Left kidney (tissue), 2 donors: Measurements from ENCODE around the gene NBEAL2. TPM values are rescaled to one million over a fixed set of nuclear protein-coding genes. Genes with fewer than 3 reads are reported as not detected.
A peak's percentile ranks its signal among the peaks of the same experiment; 100 is the strongest.

Source experiments
- DNase-seq: peaks from one replicate; pipeline ENCODE4 v3.0.0-alpha.2; 2013
- polyA plus RNA-seq: library from polyadenylated mRNA; unstranded; fragments of 120-200 nt; gene quantifications from one replicate; pipeline ENCODE4 v1.2.1, GENCODE V29; 2013; ENCODE audit not compliant: insufficient read length

NBEAL2 gene
- polyA plus RNA-seq, 1 donor, result 44.0 TPM

DNA sequence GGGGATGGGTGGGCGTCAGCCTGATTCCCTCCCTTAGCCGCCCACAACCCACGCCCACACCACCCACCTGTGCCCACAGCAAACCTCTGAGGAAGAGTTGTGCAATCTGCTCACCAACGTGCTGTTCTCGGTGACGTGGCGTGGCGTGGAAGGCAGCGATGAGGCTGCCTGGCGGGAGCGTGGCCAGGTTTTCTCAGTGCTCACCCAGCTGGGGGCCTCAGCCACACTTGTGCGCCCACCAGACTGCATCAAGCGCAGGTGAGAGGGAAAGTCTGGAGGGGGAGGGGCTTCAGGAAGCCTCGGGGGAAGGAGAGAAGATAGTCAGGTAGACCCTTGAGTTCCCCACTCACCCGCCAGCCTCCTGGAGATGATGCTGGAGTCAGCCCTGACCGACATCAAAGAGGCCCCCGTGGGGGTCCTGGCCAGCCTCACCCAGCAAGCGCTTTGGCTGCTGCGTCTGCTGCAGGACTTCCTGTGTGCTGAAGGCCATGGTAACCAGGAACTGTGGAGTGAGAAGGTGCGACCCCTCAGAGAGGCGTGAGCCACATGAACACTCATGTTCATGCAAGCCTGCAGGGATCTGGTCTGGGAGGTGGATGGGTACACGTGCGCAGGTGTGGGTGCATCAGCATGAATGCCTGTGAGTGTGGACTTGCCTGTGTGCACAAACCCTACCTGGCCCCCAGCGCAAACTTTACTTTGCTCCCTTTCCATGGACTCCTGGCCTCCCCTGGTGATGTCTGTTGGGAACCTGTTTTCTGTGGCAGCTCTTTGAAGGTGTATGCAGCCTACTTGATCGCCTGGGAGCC, 21.7 kb downstream of the NBEAL2 start:
- no peak for DNase-seq

DNA sequence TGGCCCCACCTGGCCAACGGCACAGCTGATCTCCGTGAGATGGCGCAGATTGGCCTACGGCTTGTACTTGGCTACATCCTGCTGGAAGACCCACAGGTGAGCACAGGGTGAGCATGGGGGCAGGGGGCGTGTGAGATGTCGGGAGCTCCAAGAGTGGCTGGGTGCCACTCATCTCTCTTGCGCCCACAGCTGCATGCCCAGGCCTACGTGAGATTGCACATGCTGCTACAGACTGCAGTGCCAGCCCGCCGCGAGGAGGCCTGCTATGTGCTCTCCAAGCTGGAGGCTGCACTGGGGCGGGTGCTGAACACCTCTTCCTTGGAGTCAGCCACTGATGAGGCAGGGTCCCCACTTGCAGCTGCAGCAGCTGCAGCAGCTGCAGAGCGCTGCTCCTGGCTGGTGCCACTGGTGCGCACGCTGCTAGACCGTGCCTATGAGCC, 22.3 kb downstream of the NBEAL2 start:
- DNase-seq, result no peak

DNA sequence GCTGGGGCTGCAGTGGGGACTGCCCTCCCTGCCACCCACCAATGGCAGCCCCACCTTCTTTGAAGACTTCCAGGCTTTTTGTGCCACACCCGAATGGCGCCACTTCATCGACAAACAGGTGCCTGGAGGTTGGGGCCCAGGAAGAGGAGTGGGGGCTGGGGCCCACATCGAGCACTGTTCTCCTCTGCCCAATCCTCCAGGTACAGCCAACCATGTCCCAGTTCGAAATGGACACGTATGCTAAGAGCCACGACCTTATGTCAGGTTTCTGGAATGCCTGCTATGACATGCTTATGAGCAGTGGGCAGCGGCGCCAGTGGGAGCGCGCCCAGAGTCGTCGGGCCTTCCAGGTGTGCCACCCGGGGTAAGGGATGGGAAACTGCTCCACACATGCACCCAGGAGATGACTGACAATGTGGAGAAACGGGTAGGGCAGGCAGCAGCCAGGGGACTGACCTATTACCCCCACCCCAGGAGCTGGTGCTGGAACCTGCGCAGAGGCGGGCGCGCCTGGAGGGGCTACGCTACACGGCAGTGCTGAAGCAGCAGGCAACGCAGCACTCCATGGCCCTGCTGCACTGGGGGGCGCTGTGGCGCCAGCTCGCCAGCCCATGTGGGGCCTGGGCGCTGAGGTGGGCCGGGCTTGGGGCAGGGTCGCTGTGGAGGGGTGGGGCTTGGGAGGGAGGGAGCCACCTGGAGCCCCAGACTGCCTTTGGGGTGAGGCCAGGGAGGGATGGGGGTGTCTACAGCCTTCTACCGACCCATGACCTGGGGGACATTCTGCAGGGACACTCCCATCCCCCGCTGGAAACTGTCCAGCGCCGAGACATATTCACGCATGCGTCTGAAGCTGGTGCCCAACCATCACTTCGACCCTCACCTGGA, 22.9 kb downstream of the NBEAL2 start:
- DNase-seq, result no peak

DNA sequence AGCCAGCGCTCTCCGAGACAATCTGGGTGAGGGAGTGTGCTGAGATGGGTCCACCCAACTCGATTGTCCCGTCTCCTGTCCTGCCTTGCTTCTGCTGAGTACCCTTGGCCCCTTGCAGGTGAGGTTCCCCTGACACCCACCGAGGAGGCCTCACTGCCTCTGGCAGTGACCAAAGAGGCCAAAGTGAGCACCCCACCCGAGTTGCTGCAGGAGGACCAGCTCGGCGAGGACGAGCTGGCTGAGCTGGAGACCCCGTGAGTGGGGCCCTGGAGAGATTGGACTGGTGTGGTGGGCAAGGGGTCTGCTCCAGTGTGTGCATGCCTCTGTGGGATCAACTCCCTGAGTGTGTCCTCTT, 23.6 kb downstream of the NBEAL2 start:
- DNase-seq, result no peak

DNA sequence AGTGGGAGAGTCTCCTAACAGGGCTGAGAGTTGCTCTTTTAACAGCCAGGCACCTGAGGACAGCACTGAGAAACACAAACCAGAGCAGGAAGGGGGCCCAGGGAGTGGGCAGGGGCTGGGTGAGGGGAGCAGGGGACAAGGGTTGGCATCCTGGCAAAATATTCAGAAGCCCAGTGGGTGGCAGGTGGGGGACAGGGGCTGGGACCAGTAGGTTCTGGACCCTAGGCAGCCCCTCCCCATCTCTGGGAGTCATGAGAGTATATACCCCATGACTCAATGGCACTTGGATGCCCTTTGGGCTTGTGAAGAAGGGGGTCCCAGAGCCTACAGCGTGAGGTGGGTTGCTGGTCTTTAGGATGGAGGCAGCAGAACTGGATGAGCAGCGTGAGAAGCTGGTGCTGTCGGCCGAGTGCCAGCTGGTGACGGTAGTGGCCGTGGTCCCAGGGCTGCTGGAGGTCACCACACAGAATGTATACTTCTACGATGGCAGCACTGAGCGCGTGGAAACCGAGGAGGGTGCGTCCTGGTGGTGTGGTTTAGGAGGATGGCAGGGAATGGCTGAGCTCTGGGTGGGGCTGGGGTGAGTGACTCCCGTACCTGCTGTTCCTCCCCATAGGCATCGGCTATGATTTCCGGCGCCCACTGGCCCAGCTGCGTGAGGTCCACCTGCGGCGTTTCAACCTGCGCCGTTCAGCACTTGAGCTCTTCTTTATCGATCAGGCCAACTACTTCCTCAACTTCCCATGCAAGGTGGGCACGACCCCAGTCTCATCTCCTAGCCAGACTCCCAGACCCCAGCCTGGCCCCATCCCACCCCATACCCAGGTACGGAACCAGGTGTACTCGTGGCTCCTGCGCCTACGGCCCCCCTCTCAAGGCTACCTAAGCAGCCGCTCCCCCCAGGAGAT, 24.2 kb downstream of the NBEAL2 start:
- no peak for DNase-seq

DNA sequence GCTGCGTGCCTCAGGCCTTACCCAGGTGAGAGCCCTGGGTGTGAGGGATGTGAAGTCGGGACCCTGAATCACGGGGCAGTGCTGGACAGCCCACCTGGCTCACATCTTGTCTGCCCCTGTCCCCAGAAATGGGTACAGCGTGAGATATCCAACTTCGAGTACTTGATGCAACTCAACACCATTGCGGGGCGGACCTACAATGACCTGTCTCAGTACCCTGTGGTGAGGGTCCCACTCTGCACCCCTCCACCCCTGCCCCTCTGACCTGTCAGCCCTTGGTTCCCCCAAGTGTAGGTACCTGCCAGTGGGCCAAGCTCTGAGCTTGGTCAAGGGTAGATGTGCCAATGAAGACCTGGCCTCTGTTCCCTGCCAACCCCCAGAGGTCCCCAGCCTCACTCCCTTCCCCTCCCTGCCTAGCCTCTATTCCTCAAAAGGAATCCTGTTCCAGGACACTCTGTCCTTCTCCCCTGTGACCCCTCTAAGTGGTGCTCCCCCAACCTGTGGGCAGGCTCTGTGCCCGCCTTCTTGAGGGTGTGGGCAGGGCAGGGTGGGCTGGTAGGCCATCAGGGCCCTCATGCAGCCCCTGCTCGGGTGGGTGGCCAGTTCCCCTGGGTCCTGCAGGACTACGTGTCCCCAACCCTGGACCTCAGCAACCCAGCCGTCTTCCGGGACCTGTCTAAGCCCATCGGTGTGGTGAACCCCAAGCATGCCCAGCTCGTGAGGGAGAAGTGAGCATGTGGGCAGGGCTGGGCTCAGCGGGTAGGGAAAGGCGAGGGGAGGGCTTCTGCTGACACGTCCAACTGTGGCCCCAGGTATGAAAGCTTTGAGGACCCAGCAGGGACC, 25.1 kb downstream of the NBEAL2 start:
- DNase-seq, result no peak

DNA sequence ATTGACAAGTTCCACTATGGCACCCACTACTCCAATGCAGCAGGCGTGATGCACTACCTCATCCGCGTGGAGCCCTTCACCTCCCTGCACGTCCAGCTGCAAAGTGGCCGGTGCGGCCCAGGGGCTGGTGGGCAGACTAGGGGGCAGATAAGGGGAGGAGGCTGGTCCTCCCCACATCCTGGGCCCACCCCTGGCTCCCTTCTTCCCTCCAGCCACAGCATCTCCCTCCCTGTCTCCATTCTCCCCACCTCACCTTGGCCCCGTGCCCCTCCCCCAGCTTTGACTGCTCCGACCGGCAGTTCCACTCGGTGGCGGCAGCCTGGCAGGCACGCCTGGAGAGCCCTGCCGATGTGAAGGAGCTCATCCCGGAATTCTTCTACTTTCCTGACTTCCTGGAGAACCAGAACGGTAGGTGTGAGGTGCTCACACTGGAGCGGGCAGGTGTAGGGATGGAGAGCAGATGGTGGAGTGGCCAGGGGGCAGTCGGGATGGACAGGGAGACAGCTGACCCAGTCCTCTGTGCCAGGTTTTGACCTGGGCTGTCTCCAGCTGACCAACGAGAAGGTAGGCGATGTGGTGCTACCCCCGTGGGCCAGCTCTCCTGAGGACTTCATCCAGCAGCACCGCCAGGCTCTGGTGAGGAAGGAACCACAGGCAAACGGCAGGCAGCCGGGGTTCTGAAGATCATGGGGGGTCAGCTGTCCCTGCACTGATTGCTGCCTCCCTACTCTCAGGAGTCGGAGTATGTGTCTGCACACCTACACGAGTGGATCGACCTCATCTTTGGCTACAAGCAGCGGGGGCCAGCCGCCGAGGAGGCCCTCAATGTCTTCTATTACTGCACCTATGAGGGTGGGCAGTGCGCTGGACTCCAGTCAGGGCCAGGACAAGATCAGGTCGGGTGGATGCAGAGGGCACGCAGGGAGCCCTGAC, 26.0 kb downstream of the NBEAL2 start:
- no peak for DNase-seq

DNA sequence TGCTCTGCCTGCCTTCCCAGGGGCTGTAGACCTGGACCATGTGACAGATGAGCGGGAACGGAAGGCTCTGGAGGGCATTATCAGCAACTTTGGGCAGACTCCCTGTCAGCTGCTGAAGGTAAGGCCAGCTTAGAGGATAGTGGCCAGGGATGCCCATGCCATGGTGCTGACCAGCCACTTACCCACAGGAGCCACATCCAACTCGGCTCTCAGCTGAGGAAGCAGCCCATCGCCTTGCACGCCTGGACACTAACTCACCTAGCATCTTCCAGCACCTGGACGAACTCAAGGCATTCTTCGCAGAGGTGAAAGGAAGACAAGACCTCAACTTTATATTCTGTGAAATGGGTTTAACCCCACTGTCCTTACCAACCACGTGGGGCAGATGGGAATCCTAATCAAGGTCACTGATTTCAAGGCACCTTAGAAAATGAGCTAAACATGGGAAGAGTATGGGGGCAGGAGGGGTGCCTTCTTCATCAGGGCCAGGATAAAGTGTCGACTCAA, 26.7 kb downstream of the NBEAL2 start:
- DNase-seq, result no peak

DNA sequence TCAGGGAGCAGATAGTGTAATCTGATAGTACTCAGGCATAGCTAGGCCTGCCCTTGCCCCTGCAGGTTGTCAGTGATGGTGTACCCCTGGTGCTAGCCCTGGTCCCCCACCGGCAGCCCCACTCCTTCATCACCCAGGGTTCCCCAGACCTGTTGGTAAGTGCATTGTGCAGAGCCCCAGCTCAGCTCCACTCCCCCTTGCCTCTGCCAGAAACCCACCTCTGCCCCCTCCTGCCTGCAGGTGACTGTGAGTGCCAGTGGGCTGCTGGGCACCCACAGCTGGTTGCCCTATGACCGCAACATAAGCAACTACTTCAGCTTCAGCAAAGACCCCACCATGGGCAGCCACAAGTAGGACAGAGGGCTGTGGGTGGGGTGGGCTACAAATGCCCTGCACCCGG, 27.5 kb downstream of the NBEAL2 start:
- DNase-seq, result no peak

DNA sequence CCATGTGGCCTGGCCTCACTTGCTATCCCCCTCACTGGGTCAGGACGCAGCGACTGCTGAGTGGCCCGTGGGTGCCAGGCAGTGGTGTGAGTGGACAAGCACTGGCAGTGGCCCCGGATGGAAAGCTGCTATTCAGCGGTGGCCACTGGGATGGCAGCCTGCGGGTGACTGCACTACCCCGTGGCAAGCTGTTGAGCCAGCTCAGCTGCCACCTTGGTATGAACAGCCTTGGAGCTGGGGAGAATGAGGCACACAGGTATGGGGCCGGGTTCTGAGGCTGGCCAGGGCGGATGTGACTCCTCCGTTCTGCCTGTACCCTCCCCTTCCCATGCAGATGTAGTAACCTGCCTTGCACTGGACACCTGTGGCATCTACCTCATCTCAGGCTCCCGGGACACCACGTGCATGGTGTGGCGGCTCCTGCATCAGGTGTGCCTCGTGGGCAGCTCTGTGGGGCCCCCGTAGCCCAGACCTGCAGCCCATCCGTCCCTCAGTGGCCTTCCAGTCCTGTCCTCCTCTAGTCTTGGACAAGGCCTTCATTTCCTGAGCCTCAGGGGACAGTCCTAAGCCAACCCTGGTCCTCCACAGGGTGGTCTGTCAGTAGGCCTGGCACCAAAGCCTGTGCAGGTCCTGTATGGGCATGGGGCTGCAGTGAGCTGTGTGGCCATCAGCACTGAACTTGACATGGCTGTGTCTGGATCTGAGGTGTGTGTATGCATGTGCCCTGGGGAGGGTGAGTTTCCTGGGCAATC, 28.2 kb downstream of the NBEAL2 start:
- no peak for DNase-seq

DNA sequence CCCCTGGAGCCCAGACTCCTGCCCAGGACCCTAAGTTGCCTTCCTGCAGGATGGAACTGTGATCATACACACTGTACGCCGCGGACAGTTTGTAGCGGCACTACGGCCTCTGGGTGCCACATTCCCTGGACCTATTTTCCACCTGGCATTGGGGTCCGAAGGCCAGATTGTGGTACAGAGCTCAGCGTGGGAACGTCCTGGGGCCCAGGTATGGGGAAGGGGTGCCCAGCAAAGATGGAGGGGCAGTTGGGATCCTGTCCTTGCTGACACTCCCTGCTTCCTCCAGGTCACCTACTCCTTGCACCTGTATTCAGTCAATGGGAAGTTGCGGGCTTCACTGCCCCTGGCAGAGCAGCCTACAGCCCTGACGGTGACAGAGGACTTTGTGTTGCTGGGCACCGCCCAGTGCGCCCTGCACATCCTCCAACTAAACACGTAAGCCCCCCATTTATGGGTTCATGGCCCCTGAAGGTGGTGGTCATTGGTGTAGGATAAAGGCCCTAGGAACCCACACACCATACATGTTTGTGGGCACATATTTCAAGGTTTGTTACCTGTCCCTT, 28.8 kb downstream of the NBEAL2 start:
- DNase-seq, result no peak

DNA sequence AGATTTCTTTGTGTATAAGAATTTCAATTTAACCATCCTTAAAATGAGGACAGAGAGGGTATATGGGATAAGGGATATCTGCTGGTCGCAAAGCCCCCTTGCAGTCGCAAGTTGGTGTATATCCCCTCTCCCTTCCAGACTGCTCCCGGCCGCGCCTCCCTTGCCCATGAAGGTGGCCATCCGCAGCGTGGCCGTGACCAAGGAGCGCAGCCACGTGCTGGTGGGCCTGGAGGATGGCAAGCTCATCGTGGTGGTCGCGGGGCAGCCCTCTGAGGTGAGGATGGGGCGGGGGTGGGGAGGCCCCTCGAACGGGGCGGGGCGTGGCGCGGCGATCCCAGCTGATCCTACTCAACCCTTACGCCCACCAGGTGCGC, 29.4 kb downstream of the NBEAL2 start:
- no peak for DNase-seq

DNA sequence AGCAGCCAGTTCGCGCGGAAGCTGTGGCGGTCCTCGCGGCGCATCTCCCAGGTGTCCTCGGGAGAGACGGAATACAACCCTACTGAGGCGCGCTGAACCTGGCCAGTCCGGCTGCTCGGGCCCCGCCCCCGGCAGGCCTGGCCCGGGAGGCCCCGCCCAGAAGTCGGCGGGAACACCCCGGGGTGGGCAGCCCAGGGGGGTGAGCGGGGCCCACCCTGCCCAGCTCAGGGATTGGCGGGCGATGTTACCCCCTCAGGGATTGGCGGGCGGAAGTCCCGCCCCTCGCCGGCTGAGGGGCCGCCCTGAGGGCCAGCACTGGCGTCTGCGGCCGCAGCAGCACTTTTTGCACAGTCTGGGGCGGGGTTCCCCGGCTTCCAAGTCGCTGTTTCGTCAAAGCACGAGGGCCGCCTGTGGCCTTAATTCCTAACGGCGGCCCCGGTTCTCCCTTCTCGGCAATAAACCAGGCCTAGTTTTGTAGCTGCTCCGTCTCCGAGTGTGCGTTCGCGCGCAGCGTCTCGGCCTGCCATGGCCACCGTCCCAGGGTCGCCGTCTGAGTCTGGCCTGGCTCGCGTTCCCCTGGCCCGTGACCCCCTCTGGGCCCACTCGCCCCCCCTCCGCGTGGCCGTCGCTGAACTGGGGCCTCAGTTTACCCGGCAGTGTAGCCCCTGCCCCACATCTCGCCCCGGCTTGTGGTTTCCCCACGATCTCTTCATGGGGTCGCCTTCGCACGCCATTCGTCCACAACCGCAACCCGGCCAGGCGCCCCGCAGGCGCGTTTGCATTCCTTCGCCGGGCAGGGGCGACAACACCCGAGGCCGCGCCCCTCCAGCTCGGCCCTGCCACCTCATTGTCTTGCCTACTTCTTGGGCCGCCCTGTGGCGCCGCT, 30.0 kb downstream of the NBEAL2 start:
- peak; percentile 91 for DNase-seq

DNA sequence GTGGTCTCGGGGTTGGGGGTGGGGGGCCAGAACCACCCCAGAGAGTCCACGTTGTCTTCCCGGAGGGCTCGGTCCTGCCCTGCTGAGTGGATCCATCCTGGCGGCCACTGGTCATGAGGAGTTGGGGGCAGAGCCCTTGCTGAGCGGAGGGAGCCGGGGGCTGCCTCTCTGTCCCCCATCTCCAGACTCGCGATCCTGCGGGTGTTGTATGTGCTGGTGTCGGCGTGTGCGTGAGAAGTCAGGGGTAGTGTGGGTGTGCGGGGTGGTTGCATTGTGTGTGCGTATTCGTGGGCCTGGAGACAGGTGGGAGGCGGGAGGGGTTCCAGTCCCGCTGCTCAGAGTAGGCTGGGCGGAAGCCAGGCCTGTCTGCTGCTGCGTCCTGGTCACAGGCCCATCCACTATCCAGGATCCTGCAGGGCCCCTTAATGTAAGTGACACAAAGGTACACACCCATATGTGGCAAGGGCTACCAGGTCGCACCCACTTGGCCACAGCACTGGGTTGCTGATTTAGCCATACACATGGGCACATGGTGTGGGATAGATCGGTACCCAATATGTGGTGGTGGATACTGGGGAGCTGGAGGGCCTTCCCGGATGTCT, 30.7 kb downstream of the NBEAL2 start:
- no peak for DNase-seq

DNA sequence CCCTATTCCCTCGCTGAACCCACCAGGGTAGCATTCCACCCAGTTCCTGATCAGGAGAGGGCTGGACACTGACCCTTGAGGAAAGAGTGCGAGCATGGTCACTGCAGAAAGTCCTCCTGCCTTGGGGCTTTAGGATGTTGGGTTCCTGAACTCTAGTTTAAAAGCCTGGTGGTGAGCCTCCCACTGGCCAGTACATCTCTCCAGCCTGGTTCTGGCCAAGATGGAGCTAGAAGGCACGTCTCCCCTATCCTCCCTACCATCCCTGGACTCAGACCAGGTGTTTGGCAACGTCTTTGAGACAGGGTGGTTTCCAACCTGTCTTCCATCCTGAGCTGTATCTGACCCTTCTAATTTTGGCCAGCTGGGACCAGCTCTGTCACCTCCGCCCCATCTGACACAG, 31.4 kb downstream of the NBEAL2 start:
- DNase-seq, result no peak

DNA sequence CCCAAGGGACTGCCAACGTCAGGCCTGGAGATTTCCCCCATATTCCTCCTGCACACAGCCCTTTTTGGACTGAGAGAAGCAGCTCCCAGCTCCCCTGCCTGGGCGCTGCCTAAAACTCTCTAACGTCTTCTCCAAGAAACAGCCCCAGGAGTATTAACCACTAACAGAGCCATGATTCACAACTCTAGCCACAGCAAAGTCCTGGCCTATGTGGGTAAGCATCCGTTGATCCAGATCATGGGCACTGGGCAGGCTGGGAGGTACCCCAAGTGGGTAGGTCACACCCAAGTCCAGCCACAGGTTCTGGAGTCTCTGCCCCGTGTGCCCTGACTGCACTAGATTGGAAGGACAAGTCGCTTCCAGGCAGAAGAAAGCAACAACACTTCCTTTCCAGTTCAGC, 31.9 kb downstream of the NBEAL2 start:
- DNase-seq, result no peak
